ENCODE measurements around the gene CRYBA4. TPM values are rescaled to one million over a fixed set of nuclear protein-coding genes. Genes with fewer than 3 reads are reported as not detected.

CRYBA4 gene
- total RNA-seq, 4 donors from 2014 or later = not detected

DNA sequence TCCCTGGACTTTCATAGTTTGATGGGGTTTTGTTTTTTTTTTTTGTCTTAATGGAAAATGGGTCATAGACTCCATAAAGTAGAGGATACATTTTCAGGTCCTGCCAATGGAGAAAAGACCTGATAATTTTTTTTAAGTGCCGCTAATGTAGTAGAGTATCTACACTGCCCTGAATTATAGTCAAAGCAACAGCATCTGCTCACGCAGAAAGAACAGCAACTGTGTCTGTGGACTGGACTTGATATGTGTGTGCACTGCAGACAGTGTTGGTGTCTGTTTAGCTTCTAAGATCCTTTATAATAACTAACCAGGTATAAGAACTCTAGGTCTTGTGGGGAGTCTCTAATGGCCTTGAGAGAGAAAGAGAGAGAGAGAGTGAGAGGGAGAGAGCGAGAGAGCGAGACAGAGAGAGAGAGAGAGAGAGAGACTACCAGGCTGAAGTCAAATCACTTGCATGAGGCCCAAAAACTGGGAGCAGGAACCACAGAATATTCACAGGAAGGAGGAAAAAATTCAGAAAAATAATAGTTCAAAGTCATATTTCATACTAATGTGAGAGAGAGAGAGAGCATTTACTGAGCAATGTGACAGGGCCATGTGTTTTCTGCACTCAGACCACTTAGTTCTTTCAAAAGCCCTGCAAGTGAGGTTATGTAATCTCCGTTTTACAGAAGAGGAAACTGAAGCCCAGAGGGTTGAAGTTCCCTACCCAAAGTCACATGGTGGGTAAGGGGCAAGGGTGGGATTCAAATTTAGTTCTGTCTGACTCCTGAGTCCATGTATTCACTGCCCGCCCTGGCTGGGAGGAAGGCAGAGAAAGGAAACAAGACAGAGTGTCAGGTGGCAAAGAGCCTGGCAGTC is 27.0 kb downstream of the CRYBA4 start:
- H3K9me3 ChIP-seq = no peaks in the 10 kb centered on the region
- no peak overlapping the region for H3K4me3 ChIP-seq
- peaks cover 0 to 5% (median 2%) of the 10 kb centered on the region in 4 donors for H3K4me1 ChIP-seq
- DNase-seq = no peak
- no peak overlapping the region for H3K27ac ChIP-seq
- H3K27me3 ChIP-seq = no peaks in the 10 kb centered on the region
- no peaks in the 10 kb centered on the region for H3K36me3 ChIP-seq
- no peak for TF ChIP-seq POLR2A (IDR thresholded peaks at IDR 0.05)
- no peak for TF ChIP-seq CTCF (IDR thresholded peaks at IDR 0.05)

GRCh38 chr22:26650722-26651421 is 29.1 kb downstream of the CRYBA4 start:
- no peak for TF ChIP-seq CTCF (IDR thresholded peaks at IDR 0.05)
- TF ChIP-seq POLR2A (IDR thresholded peaks at IDR 0.05) = no peak
- no peak overlapping the region for H3K4me3 ChIP-seq
- H3K36me3 ChIP-seq = no peaks in the 10 kb centered on the region
- H3K4me1 ChIP-seq = no peaks in the 10 kb centered on the region
- H3K27ac ChIP-seq = no peak overlapping the region
- no peaks in the 10 kb centered on the region for H3K9me3 ChIP-seq
- H3K27me3 ChIP-seq = no peaks in the 10 kb centered on the region
- no peak for DNase-seq

GRCh38 chr22:26651815-26652214 is 30.1 kb downstream of the CRYBA4 start:
- no peaks in the 10 kb centered on the region for H3K36me3 ChIP-seq

GRCh38 chr22:26656891-26657851 is 35.4 kb downstream of the CRYBA4 start, which contains the start of gene MIAT:
MIAT (plus strand) TSS chr22:26657588.
- peak in 2 of 3 donors; percentile 73 to 84 for DNase-seq
- H3K36me3 ChIP-seq = no peaks in the 10 kb centered on the region
- TF ChIP-seq CTCF (IDR thresholded peaks at IDR 0.05) (no peak), POLR2A (IDR thresholded peaks at IDR 0.05) (no peak)
- H3K4me3 ChIP-seq = peak within 1 kb of the TSS; percentile 31 to 52 (median 44)
- peak within 1 kb of the TSS in 1 of 4 donors; percentile 59 for H3K27ac ChIP-seq
- peaks cover 0 to 12% of the 10 kb centered on the region in 2 donors for H3K27me3 ChIP-seq
- peaks cover 0 to 16% (median 4%) of the 10 kb centered on the region in 4 donors for H3K4me1 ChIP-seq
- H3K9me3 ChIP-seq = no peaks in the 10 kb centered on the region

More at GRCh38 chr22:26651815-26652214, 30.1 kb downstream of the CRYBA4 start:
- H3K27me3 ChIP-seq = peaks cover 0 to under 1% of the 10 kb centered on the region in 2 donors
- H3K27ac ChIP-seq = no peak overlapping the region
- no peaks in the 10 kb centered on the region for H3K9me3 ChIP-seq
- no peak for DNase-seq
- TF ChIP-seq POLR2A (IDR thresholded peaks at IDR 0.05) (no peak), CTCF (IDR thresholded peaks at IDR 0.05) (no peak)
- H3K4me1 ChIP-seq = no peaks in the 10 kb centered on the region
- H3K4me3 ChIP-seq = no peak overlapping the region

DNA sequence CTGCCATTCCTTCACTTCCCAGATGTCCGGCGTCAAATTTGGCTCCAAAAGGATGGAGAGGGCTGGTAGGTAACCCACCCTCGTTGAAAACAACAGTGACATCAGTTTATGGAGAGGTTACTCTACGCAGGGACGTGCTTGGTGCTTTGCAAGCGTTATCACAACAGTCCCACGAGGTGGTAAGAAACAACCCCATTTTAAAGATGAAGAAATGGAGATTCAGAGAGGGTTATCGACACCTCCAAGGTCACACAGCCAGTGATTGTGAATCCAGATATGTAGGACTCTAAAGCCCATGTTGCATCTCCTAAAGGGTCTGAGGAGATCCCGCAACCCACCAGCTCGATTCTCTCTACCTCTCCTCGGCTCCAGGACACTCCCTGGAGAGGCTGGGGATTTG is 36.4 kb downstream of the CRYBA4 start:
- peaks cover 0 to 12% of the 10 kb centered on the region in 2 donors for H3K27me3 ChIP-seq

More for the DNA sequence above, 36.4 kb downstream of the CRYBA4 start:
- Histone ChIP-seq H3K4me1 (peaks cover 0 to 16% (median 4%) of the 10 kb centered on the region in 4 donors), H3K36me3 (no peaks in the 10 kb centered on the region), H3K27ac (peak overlapping the region in 1 of 4 donors; percentile 59), H3K9me3 (no peaks in the 10 kb centered on the region), H3K4me3 (peak overlapping the region; percentile 31 to 52 (median 44))
- TF ChIP-seq CTCF (IDR thresholded peaks at IDR 0.05) = no peak
- no peak for TF ChIP-seq POLR2A (IDR thresholded peaks at IDR 0.05)
- no peak for DNase-seq

Measured in Peyer's patch (tissue), 4 donors.